BJ (cell line): ENCODE data around the gene APBB2. TPM values are rescaled to one million over a fixed set of nuclear protein-coding genes. Genes with fewer than 3 reads are reported as not detected.

Source experiments
- CTCF ChIA-PET: fragments of 350-600 bp; formaldehyde crosslinking; extraction: SDS; loops from one replicate; lab custom pipeline; 2021; ENCODE audit warnings: antibody characterized with exemption, inconsistent platforms; lab: Yijun Ruan, JAX
- POLR2A ChIA-PET: fragments of 300-600 bp; sonication (Branson Sonifier 250); formaldehyde crosslinking; extraction: SDS; loops from one replicate; lab custom pipeline; 2021; ENCODE audit warnings: antibody characterized with exemption; lab: Charles Lee
- DNase-seq: peaks from one replicate; pipeline ENCODE4 v3.0.0-alpha.2; 2011; ENCODE audit warnings: low read depth
- H3K27me3 ChIP-seq: 2 replicates; pipeline ENCODE4 v1.6.0; 2011; ENCODE audit warnings: low read length; ENCODE audit not compliant: control insufficient read depth, insufficient read depth
- H3K36me3 ChIP-seq: 2 replicates; pipeline ENCODE4 v1.5.1; 2011; ENCODE audit warnings: low read length; ENCODE audit not compliant: control insufficient read depth, insufficient read depth
- H3K4me3 ChIP-seq: 2 replicates; pipeline ENCODE4 v1.5.1; 2011; ENCODE audit warnings: low read depth, mild to moderate bottlenecking, control low read depth, low read length
- polyA plus RNA-seq: library from polyadenylated mRNA; depleted of rRNA; stranded (reverse); fragments of >200 nt; gene quantifications from 2 replicates; pipeline ENCODE4 v1.2.3, GENCODE V29; 2011
- TF ChIP-seq, protein P1 (sequence below): IDR thresholded peaks from 2 replicates; pipeline ENCODE4 v1.5.1; 2011; ENCODE audit warnings: low read depth, mild to moderate bottlenecking, control low read depth, inconsistent platforms, low read length, moderate library complexity; ENCODE audit not compliant: insufficient read depth

The APBB2 gene
- polyA plus RNA-seq, 1 experiment = 50.3 TPM

DNA sequence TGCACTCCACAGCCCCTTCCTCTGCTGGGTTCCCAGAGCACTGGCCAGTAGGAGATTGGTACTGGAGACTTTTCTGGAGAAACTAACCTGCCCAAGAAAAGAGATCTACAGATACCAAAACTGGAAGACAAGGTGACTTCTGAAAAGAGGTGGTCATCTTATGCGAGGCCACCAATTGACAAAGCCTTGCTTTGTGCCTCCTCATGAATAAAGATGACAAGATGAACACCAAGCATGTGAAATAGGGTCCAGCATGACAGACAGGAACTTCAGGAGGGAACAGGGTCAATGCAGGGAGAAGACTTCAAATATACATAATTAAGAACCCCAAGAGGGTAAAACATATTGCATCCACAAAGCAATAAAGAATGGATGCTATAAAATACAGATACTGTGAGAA, 137.9 kb downstream of the APBB2 start:
- TF ChIP-seq, protein P1, sequence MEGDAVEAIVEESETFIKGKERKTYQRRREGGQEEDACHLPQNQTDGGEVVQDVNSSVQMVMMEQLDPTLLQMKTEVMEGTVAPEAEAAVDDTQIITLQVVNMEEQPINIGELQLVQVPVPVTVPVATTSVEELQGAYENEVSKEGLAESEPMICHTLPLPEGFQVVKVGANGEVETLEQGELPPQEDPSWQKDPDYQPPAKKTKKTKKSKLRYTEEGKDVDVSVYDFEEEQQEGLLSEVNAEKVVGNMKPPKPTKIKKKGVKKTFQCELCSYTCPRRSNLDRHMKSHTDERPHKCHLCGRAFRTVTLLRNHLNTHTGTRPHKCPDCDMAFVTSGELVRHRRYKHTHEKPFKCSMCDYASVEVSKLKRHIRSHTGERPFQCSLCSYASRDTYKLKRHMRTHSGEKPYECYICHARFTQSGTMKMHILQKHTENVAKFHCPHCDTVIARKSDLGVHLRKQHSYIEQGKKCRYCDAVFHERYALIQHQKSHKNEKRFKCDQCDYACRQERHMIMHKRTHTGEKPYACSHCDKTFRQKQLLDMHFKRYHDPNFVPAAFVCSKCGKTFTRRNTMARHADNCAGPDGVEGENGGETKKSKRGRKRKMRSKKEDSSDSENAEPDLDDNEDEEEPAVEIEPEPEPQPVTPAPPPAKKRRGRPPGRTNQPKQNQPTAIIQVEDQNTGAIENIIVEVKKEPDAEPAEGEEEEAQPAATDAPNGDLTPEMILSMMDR = no peak
- DNase-seq = no peak
- CTCF ChIA-PET = interaction anchor here (0.6 to 0.7 kb wide), 2 partner anchors 53 to 180 kb away, joined by 3 read pairs; no protein-coding TSS in a partner anchor
- H3K4me3 ChIP-seq = no peak overlapping the region
- H3K27me3 ChIP-seq = no peaks in the 10 kb centered on the region
- no peaks in the 10 kb centered on the region for H3K36me3 ChIP-seq
- POLR2A ChIA-PET = no interaction called here

DNA sequence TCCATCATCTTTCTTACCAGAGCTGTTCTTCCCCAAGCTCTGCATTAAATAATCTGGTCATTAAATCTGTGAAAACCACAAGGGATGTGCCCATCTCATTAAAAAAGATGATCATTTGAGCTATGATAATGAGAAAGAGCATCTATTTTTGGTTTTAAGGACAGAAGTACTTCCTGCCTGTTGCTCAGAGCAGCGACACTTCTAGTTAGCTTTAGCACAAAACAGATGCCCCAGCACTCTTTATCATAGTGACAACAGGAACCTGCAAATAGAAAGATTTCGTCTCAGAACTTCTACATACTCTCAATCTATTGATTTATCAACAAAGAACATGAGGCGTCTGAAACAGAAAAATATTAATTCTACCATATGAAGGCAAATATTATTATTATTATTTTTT, 140.1 kb downstream of the APBB2 start:
- ChIA-PET POLR2A (no interaction called here), CTCF (interaction anchor here (1.3 kb wide), 1 partner anchor 11 kb away, joined by 4 read pairs; no protein-coding TSS in a partner anchor)
- TF ChIP-seq, protein P1 = no peak
- no peak for DNase-seq
- Histone ChIP-seq H3K27me3 (no peaks in the 10 kb centered on the region), H3K4me3 (no peak overlapping the region), H3K36me3 (no peaks in the 10 kb centered on the region)

DNA sequence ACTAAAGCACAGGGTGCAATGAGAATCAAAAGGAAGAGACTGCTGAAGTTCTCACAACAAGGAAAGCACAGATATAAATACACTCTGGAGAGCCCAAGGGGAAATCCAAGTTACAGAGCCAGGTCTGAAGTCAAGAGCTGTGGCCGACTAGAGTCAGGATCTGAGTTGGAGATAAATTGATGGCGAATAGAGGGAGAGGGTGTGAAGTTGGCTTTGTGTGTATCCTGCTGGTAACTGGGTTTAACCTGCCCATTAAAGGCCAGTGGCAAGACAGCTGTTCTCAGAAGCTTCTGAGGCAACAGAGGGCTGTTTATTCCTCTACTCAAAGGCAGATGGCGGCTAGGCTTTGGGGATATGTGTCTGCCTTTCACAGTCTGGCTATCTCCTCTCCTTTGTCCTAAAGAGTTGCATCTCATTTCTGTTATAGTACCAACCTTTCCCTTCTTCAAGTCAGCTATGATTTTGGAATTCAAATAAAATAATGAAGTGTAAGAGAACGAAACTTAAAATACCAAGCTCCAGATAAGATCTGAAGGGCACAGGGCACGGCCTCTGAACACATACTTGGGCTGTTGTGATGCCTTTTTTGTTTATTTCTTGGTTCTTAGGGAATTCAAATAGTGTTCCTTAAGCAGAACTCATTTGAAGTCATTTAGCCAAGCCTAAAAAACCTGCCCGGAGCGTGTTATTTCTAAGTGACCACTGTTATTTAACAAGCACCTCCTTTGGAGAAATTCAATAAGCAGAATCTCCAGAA, 142.1 kb downstream of the APBB2 start:
- no peak for DNase-seq
- H3K27me3 ChIP-seq = no peaks in the 10 kb centered on the region
- TF ChIP-seq, protein P1 = no peak
- H3K4me3 ChIP-seq = no peak overlapping the region
- no peaks in the 10 kb centered on the region for H3K36me3 ChIP-seq
- ChIA-PET CTCF (interaction anchor here (0.9 to 1.5 kb wide), 5 partner anchors 11 to 148 kb away, joined by 3 to 5 read pairs (median 4); no protein-coding TSS in a partner anchor), POLR2A (no interaction called here)

DNA sequence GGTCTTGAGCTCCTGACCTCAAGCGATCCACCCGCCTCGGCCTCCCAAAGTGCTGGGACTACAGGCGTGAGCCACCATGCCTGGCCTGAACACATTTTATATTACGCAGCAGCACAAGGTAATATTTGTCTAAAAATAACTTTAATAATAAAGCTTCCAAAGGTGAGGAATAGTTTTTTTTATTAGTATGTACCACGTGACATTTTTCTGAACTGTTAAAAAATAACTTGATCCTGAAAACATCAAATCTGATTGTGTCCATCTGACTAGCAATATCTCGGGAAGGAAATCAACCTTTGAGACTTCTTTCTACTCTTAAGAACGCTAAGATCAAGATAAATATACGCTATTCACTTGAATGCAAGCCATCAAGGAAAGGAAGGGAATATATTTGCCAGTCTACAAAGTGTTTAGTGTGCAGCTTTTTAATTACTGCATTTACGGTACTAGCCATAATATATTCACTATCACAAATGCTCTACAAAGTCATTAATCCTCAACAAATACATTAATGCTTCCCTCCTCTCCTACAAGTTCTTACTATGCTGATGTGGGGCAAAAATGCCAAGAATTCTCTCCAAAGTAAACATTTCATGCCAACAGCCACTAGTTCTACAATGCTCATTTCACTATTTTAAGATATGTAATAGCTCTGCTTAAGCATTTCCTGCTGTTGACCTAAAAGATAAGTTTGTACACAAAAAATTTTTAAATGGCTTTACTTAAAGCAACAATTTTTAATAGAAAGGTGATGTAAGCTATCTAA, 143.6 kb downstream of the APBB2 start:
- CTCF ChIA-PET = interaction anchor here (0.9 to 1.6 kb wide), 3 partner anchors 10 to 145 kb away, joined by 3 to 4 read pairs (median 3); no protein-coding TSS in a partner anchor

More for the DNA sequence above, 143.6 kb downstream of the APBB2 start:
- POLR2A ChIA-PET = interaction anchor here (0.7 kb wide), 1 partner anchor 21 kb away, joined by 4 read pairs; no protein-coding TSS in a partner anchor
- Histone ChIP-seq H3K4me3 (no peak overlapping the region), H3K27me3 (no peaks in the 10 kb centered on the region), H3K36me3 (no peaks in the 10 kb centered on the region)
- TF ChIP-seq, protein P1 = no peak
- no peak for DNase-seq
